Right renal cortex interstitium (tissue), 3 donors: ENCODE measurements around the gene MEF2A. TPM values are rescaled to one million over a fixed set of nuclear protein-coding genes. Genes with fewer than 3 reads are reported as not detected.
"Not testable (repeated sequence)": the region's sequence is repeated elsewhere in the genome, so short reads cannot be mapped to it uniquely, and the experiment has no call there.

Source experiments
- DNase-seq, 3 donors: peaks; one replicate each; pipeline ENCODE4 v3.0.0-alpha.2; 2013; ENCODE audit warnings: low read depth in 3 of 3, low spot score in 2 of 3
- polyA plus RNA-seq, 3 donors: library from polyadenylated mRNA; unstranded; fragments of 120-200 nt; gene quantifications; one replicate each; pipeline ENCODE4 v1.2.1, GENCODE V29; 2013; ENCODE audit not compliant: insufficient read length in 3 of 3

The MEF2A gene
- polyA plus RNA-seq, 3 donors: 46.1 to 53.7 (median 52.9) TPM

DNA sequence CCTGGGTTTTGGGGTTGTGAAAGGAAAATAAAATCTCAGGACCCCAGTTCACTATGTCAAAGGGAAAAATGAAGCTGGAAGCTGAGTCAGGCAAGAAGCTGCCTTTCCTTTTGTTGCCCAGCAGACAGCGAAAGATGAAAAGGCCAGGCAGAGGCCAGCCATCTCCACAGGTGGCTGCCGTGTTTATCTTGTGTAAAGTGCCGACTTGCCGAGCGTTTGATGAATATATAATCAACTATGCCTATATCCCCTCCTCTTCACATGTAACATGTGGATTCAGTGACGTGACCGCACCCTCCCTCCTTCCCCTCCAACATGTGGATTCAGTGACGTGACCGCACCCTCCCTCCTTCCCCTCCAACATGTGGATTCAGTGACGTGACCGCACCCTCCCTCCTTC lies 184.5 kb downstream of the MEF2A start:
- not testable (repeated sequence) for DNase-seq

DNA sequence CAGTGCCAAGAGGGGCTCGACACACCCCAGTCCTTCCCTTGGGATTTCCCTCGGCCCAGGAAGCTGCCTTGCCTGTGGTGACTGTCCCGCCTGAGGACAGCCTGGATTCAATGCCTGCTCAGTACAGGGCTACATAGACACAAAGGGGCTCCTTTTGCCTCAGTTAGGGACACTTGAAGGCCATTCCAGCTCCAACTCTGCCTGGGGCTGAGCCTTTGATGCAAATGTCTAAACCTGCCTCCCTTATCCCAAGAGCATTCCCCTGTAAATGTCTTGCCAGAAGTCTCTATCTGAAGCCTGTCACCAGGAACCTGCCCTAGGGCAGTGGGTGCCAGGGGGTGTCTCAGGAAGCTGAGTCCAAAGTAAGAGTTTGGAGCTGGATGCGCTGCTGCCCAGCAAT lies 186.8 kb downstream of the MEF2A start:
- no peak for DNase-seq

DNA sequence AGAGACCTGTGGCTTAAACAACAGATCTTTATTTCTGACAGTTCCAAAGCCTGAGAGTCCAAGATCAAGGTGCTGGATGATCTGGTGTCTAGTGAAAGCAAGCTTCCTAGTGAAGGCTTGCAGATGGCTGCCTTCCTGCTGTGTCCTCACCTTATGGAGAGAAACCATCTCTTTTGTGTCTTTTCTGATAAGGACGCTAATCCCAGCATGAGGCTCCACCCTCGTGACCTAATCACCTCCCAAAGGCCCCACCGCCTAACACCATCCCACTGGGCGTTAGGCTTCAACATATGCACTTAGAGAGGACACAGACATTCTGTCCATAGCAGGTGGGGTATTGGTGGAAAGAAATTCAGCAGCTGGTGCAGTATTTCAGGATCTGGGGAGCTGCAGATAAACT lies 187.3 kb downstream of the MEF2A start:
- no peak for DNase-seq

DNA sequence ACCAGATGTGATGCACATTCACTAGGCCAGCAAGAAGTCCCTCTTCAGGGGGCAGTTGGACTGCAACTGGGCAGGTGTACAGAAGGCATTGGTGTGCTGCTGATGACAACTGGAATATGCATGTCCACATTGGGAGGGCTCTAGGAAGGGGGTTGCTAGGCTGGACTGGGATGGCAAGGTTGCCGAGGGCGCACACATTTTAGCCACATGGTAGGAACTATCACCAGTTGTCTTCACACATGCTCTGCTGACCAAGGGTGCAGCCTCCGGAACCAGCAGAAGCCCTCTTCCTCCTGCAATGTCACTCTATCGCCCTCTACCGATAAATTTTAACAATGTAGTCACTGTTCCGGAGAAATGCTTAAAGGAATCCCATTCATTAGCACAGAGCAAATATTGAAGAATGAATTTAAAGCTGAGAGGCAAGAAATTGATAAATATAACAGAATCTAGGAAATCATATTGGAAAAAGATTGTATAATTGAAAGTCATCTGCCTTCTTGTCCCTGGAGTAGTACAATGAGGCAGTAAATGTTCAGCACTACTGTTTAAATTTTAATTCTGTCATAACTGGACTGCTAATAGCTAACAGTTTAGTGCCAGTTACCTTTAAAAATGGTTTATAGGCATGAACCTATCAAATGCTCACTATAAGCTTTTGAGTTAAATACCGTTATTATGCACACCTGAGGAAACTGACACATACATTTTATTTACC lies 190.1 kb downstream of the MEF2A start:
- peak; percentile 51 to 65 (median 64) for DNase-seq

DNA sequence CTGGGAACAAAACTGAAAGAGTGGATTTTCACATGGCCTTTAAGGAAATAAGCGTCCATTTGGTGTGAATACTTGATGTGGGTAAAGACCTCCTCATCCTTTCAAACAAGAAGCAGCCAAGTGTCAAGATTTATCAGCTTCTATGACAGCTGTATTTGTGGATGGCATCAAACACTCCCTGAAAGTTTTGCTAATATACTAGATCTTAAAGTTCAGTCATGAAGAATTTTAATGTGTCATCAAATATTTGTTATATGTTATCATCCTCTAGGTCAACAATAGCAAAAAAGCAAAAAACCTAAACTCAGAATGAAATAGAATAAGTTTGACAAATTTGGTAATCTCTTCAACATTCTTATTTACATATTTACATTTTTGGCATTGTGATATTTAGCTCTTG lies 196.5 kb downstream of the MEF2A start:
- DNase-seq: no peak

DNA sequence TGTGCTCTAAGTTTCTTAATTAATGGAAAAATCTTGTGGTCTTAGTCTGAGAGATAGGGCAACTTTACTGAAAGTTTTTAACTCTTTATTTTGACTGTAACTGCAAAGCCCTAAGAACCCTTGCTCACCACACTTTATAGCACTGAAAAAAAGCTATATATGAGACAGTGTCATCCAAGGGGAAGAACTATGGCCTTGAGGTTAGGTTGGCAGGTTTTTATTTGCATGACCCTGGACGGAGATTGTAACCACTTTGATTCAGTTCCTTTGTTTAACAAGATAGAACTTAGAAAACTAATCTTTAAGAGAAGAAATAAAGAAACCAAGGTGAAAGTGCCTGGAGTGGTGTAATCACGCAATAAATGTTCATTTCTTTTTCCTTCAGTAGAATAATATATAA lies 198.0 kb downstream of the MEF2A start:
- no peak for DNase-seq

DNA sequence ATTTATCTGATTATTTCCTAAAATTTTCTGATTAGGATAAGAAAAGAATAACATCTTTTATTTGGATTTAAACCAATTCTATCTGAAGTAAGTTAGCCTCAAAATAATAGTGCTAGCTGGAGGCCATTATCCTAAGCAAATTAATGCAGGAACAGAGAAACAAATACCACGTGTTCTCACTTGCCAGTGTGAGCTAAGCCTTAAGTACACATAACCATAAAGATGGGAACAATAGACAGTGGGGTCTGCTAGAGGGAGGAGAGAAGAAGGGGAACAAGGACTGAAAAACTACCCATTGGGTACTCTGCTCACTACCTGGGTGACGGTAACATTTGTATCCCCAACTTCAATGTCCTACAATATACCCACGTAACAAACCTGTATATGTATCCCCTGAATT lies 198.7 kb downstream of the MEF2A start:
- no peak for DNase-seq

Other genes starting within 250 kb of the MEF2A start
- 10 to 100 TPM; 11.2 to 14.2 (median 13.0) TPM for gene LYSMD4, start 167.5 kb downstream of the MEF2A start, polyA plus RNA-seq